HG03565 (cell line): Measurements from ENCODE around the gene HIPK4.
"Not testable (repeated sequence)": the region's sequence is repeated elsewhere in the genome, so short reads cannot be mapped to it uniquely, and the experiment has no call there.

Experiments
- ATAC-seq: cut with Tn5 transposase; IDR thresholded peaks from one replicate; pipeline ENCODE4 v1.9.1; 2021; ENCODE audit warnings: mild to moderate bottlenecking, moderate library complexity; ENCODE audit not compliant: unreplicated experiment

The HIPK4 gene

DNA sequence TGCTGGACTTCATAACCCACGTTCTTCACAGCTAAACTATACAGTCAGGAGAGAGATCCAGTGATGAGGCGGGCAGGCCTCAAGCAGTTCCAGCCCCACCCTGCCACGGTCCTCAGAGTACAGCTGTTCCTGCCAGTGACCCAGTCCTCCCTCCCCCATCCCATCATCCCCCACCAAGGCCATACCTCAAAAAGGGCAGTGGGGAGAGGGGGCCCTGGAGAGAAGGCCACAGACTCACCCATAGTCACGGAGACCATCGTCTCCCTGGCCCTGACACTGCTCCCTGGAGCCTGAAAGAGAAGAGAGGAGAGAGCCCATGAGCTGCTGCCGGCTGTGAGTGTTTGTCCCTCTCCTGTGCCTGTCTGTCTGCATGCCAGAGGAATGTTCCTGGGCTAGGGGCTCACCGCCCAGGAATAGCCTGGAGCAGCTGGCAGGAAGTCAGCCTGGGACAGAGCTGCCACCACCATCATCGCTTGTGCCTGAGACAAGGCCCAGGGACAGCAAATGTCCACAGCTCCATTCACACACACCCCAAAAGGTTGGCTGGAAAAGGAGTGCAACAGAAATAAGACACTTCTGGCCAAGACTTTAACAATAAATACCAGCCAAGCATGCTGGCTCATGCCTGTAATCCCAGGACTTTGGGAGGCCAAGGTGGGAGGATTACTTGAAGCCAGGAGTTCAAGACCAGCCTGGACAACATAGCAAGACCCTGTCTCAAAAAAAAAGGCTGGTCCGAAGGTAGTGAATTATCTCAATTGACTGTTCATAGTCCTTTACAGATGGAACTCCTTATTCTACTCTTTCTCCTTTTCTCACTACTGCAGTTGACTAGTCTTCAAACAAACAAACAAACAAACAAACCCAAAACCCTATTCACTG, 48.1 kb downstream of the HIPK4 start:
- ATAC-seq: no peak

- ATAC-seq: no peak
Measured at GRCh38 chr19:40339018-40339728, 50.8 kb downstream of the HIPK4 start.

DNA sequence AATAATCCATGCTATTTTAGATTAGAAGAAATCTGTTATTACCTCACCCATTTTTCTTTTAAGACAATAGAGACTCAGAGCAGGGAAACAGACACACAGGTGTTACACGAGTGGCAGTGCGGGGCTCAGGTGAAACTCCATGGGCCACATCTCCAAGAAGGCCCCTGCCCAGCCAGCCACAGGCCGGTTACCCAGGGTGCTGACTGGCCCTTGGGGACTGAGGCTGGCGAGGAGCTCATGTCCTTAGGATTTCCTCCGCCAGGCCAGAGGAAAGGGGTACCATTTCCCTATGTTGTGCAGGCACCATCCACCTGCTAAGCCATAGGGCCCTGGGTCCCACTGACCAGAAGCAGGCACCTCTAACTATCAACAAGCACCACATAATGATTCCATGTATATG, 52.4 kb downstream of the HIPK4 start:
- ATAC-seq: no peak

- ATAC-seq: no peak
Measured at GRCh38 chr19:40337107-40337506, 52.9 kb downstream of the HIPK4 start.

DNA sequence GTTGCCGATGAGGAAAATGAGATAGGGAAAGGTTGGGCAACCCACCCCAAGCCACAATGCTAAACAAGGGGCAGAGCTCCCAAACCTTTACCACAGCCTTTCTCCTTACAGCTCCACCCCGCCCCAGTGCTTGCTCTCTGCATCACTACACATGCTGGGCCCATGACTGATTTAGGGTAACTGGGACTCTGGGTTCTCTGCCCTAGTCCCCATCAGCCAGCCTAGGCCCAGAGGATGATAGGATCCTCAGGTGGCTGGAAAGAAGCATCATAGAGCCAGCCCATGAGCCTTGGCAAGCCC, 53.4 kb downstream of the HIPK4 start:
- ATAC-seq: no peak

DNA sequence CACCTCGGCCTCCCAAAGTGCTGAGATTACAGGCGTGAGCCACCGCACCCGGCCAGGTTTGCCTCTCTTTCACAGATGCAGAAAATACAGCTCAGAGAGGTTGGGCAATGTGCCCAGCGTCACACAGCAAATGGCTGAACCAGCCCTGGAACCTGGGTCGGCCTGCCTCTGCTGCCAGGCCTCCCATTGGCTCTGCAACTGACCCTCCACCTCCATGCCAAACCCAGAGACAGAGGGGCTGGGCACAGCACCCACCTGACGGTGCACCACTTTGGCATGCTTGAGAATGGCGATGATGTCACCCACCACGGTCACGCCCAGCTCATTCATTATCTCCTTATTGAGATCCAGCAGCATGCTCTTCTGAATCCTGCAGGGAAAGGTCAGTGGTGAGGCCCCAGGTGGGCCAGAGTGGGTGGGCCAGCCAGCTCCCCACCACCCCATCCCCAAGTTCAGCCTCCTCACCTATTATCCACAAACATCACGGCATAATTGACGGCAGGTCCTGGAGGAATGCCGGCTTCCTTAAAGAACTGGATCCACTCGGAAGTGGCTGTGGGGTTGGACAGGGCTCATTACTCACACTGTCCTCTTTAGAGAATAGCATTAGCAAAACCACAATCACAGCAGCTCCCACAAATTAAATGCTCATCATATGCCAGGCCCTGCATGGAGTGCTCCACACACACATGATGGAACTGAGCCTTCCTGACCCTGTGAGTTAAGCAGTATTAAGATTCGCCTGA, 54.0 kb downstream of the HIPK4 start:
- no peak for ATAC-seq

DNA sequence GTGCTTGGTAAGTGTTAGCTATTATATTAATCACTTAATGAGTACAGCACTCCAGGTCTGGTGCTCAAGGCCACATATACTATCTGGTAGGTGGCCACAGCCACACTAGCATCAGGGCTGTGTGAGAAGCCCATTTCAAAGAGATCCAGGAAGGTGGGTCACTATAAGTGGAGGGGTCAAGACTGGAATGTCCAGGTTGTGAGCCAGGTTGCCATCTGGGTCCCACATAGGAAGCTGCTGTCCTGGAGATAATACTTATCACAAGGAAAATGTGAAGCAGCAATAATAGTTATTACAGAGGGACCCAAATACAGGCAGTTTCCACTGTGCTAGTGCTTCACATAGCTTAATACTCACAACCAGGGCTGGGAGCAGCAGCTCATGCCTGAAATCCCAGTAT, 54.9 kb downstream of the HIPK4 start:
- ATAC-seq: no peak

DNA sequence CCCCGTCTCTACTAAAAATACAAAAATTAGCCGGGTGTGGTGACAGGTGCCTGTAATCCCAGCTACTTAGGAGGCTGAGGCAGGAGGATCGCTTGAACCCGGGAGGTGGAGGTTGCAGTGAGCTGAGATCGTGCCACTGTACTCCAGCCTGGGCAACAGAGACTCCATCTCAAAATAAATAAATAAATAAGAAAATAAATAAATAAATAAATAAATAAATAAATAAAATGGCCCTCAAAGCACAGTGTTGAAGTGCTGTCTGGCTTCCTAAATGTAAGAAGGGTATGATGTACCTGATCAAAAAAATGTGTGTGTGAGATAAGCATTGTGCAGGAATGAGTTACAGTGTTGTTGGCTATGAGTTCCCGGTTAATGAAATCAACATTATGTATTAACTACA, 56.9 kb downstream of the HIPK4 start:
- not testable (repeated sequence) for ATAC-seq

- no peak for ATAC-seq
Measured at GRCh38 chr19:40332669-40333068, 57.3 kb downstream of the HIPK4 start.

GRCh38 chr19:40331052-40331451, 58.9 kb downstream of the HIPK4 start:
- ATAC-seq: no peak
